H9 (cell line): ENCODE measurements around the gene TGM2. TPM values are rescaled to one million over a fixed set of nuclear protein-coding genes. Genes with fewer than 3 reads are reported as not detected.
"Not testable (repeated sequence)": the region's sequence is repeated elsewhere in the genome, so short reads cannot be mapped to it uniquely, and the experiment has no call there.

Experiments
- DNase-seq: peaks from one replicate; pipeline ENCODE4 v3.0.0-alpha.2; 2017
- H2AFZ ChIP-seq: one replicate; pipeline ENCODE4 v1.6.1; 2013; ENCODE audit warnings: mild to moderate bottlenecking, low read length, control low read depth, moderate library complexity
- H2AK5ac ChIP-seq: 2 replicates; pipeline ENCODE4 v1.6.1; 2013; ENCODE audit warnings: low read length, control low read depth, mixed read lengths; ENCODE audit not compliant: insufficient read length
- H2BK120ac ChIP-seq: one replicate; pipeline ENCODE4 v1.6.1; 2013; ENCODE audit warnings: low read depth, mild to moderate bottlenecking, low read length, control low read depth, inconsistent platforms; ENCODE audit not compliant: poor library complexity, severe bottlenecking
- H2BK12ac ChIP-seq: 2 replicates; pipeline ENCODE4 v1.6.1; 2013; ENCODE audit warnings: low read length, control low read depth, mixed read lengths, low read depth; ENCODE audit not compliant: insufficient read length
- H2BK15ac ChIP-seq: 2 replicates; pipeline ENCODE4 v1.6.1; 2013; ENCODE audit warnings: low read depth, low read length, control low read depth
- H2BK20ac ChIP-seq: one replicate; pipeline ENCODE4 v1.6.1; 2013; ENCODE audit warnings: low read depth, mild to moderate bottlenecking, low read length, control low read depth, inconsistent platforms; ENCODE audit not compliant: poor library complexity, severe bottlenecking
- H2BK5ac ChIP-seq: 2 replicates; pipeline ENCODE4 v1.6.1; 2013; ENCODE audit warnings: low read length, control low read depth, mixed read lengths; ENCODE audit not compliant: insufficient read length
- H3K14ac ChIP-seq: 2 replicates; pipeline ENCODE4 v1.6.1; 2013; ENCODE audit warnings: low read length, control low read depth; ENCODE audit not compliant: insufficient read depth
- H3K18ac ChIP-seq: 2 replicates; pipeline ENCODE4 v1.6.1; 2013; ENCODE audit warnings: low read depth, mild to moderate bottlenecking, mixed read lengths, low read length, control low read depth; ENCODE audit not compliant: insufficient read length
- H3K23ac ChIP-seq: 2 replicates; pipeline ENCODE4 v1.6.1; 2013; ENCODE audit warnings: low read length, control low read depth, mixed read lengths, low read depth; ENCODE audit not compliant: insufficient read length
- H3K23me2 ChIP-seq: 2 replicates; pipeline ENCODE4 v1.6.1; 2013; ENCODE audit warnings: low read depth, mild to moderate bottlenecking, mixed read lengths, low read length, control low read depth; ENCODE audit not compliant: insufficient read length, poor library complexity, severe bottlenecking
- H3K27ac ChIP-seq: 2 replicates; pipeline ENCODE4 v1.5.1; 2013; ENCODE audit warnings: low read length, control low read depth, mixed read lengths, low read depth; ENCODE audit not compliant: insufficient read length
- H3K27me3 ChIP-seq: 2 replicates; pipeline ENCODE4 v1.6.1; 2013; ENCODE audit warnings: low read length, control low read depth, inconsistent platforms; ENCODE audit not compliant: insufficient read depth
- H3K4ac ChIP-seq: 2 replicates; pipeline ENCODE4 v1.6.1; 2013; ENCODE audit warnings: low read depth, mild to moderate bottlenecking, control low read depth, inconsistent platforms, low read length, moderate library complexity
- H3K4me1 ChIP-seq: 2 replicates; pipeline ENCODE4 v1.6.1; 2013; ENCODE audit warnings: low read length, control low read depth, inconsistent platforms; ENCODE audit not compliant: insufficient read depth
- H3K4me2 ChIP-seq: 2 replicates; pipeline ENCODE4 v1.6.1; 2013; ENCODE audit warnings: low read length, control low read depth, mixed read lengths; ENCODE audit not compliant: insufficient read length, insufficient read depth
- H3K56ac ChIP-seq: 2 replicates; pipeline ENCODE4 v1.6.1; 2013; ENCODE audit warnings: low read depth, mild to moderate bottlenecking, mixed read lengths, low read length, control low read depth; ENCODE audit not compliant: insufficient read length
- H3K79me1 ChIP-seq: 2 replicates; pipeline ENCODE4 v1.6.1; 2013; ENCODE audit warnings: low read depth, mild to moderate bottlenecking, moderate library complexity, low read length, control low read depth, inconsistent platforms; ENCODE audit not compliant: insufficient read depth, poor library complexity, severe bottlenecking
- H3K79me2 ChIP-seq: 2 replicates; pipeline ENCODE4 v1.6.1; 2013; ENCODE audit warnings: low read length, control low read depth, inconsistent platforms; ENCODE audit not compliant: insufficient read depth
- H3K9ac ChIP-seq: 2 replicates; pipeline ENCODE4 v1.6.1; 2013; ENCODE audit warnings: low read length, control low read depth, mixed read lengths; ENCODE audit not compliant: insufficient read length; ENCODE audit errors: extremely low read depth
- H3K9me3 ChIP-seq: one replicate; pipeline ENCODE4 v1.6.1; 2013; ENCODE audit warnings: low read depth, low read length, inconsistent platforms; ENCODE audit not compliant: control insufficient read depth
- H3T11ph ChIP-seq: one replicate; pipeline ENCODE4 v1.6.1; 2013; ENCODE audit warnings: mild to moderate bottlenecking, low read length, control low read depth, inconsistent platforms
- H4K20me1 ChIP-seq: one replicate; pipeline ENCODE4 v1.6.1; 2013; ENCODE audit not compliant: control insufficient read depth, insufficient read length, insufficient read depth
- H4K5ac ChIP-seq: 2 replicates; pipeline ENCODE4 v1.6.1; 2013; ENCODE audit warnings: low read depth, mild to moderate bottlenecking, mixed read lengths, low read length, control low read depth; ENCODE audit not compliant: insufficient read length
- H4K8ac ChIP-seq: replicated peaks from 2 replicates; pipeline ENCODE4 v1.6.1; 2013; ENCODE audit warnings: low read length, control low read depth, mixed read lengths, low read depth; ENCODE audit not compliant: insufficient read length
- H4K91ac ChIP-seq: 2 replicates; pipeline ENCODE4 v1.6.1; 2013; ENCODE audit warnings: low read depth, mild to moderate bottlenecking, moderate library complexity, mixed read lengths, low read length, control low read depth; ENCODE audit not compliant: insufficient read length
- H3K27ac Mint-ChIP-seq, 3 experiments: 2 replicates in 2 of 3; 3 replicates in 1 of 3; pipeline ENCODE4 v1.8.0; 2020 to 2021; ENCODE audit warnings: mixed read lengths in 3 of 3, mild to moderate bottlenecking in 1 of 3, moderate library complexity in 1 of 3
- H3K27me3 Mint-ChIP-seq: 2 replicates; pipeline ENCODE4 v1.8.0; 2021; ENCODE audit warnings: low read depth, mild to moderate bottlenecking, moderate library complexity, mixed read lengths
- H3K36me3 Mint-ChIP-seq, 3 experiments: 2 replicates in 2 of 3; 3 replicates in 1 of 3; pipeline ENCODE4 v1.8.0; 2020 to 2021; ENCODE audit warnings: low read depth in 3 of 3, mixed read lengths in 3 of 3; ENCODE audit not compliant: insufficient read depth in 1 of 3
- H3K4me1 Mint-ChIP-seq, 2 experiments: 2 replicates each; pipeline ENCODE4 v1.8.0; 2020; ENCODE audit warnings: mixed read lengths in 2 of 2
- H3K4me3 Mint-ChIP-seq, 2 experiments: 2 replicates in 1 of 2; 3 replicates in 1 of 2; pipeline ENCODE4 v1.8.0; 2020 to 2021; ENCODE audit warnings: mild to moderate bottlenecking in 2 of 2, mixed read lengths in 2 of 2, moderate library complexity in 1 of 2
- H3K9me3 Mint-ChIP-seq, 2 experiments: 2 replicates in 1 of 2; 3 replicates in 1 of 2; pipeline ENCODE4 v1.8.0; 2020; ENCODE audit warnings: mild to moderate bottlenecking in 2 of 2, mixed read lengths in 2 of 2, moderate library complexity in 1 of 2
- CTCF ChIP-seq: fragments of 200-600 bp; sonication (generic); conservative IDR thresholded peaks from 3 replicates; pipeline ENCODE4 v1.8.0; 2021; ENCODE audit warnings: antibody characterized with exemption, mild to moderate bottlenecking
- WGBS: extraction: QIAGEN DNeasy Blood & Tissue Kit; methylation state at CpG from one replicate; pipeline ENCODE4 v1.1.7; 2013; ENCODE audit warnings: missing lambda C conversion rate, low lambda C conversion rate, mixed read lengths; ENCODE audit not compliant: insufficient read length; ENCODE audit errors: extremely low coverage; 5-methylcytosine and 5-hydroxymethylcytosine counted together
- total RNA-seq: library from RNA; stranded (reverse); gene quantifications from 2 replicates; pipeline ENCODE4 v1.2.1, GENCODE V29; 2021

Gene TGM2
- total RNA-seq, 1 experiment from 2014 or later: 1.1 TPM

- no peak overlapping the region for H4K5ac ChIP-seq
- H2BK12ac ChIP-seq: no peak overlapping the region
- H3K23ac ChIP-seq: no peak overlapping the region
- WGBS: no CpG with 5 or more reads among the region's 1 CpG
- no peak overlapping the region for H2AK5ac ChIP-seq
- no peaks in the 10 kb centered on the region for H3K4me1 ChIP-seq
- H3K4me1 Mint-ChIP-seq: no peaks in the 10 kb centered on the region
- H3K4me3 Mint-ChIP-seq: no peak overlapping the region
- H3K14ac ChIP-seq: no peak overlapping the region
- peaks cover 4 to 6% of the 10 kb centered on the region in 2 experiments; a peak in 3 of 5 replicates for H3K9me3 Mint-ChIP-seq
- no peaks in the 10 kb centered on the region for H3K23me2 ChIP-seq
- H3K9me3 ChIP-seq: no peaks in the 10 kb centered on the region
- no peak overlapping the region for H3T11ph ChIP-seq
- no peaks in the 10 kb centered on the region for H4K20me1 ChIP-seq
- H4K8ac ChIP-seq: no peak overlapping the region
- H3K27ac Mint-ChIP-seq: no peak overlapping the region
- no peak overlapping the region for H3K27ac ChIP-seq
- H3K79me1 ChIP-seq: no peaks in the 10 kb centered on the region
- no peak overlapping the region for H3K4ac ChIP-seq
- H3K27me3 ChIP-seq: no peaks in the 10 kb centered on the region
- no peak overlapping the region for H2BK120ac ChIP-seq
- H3K36me3 Mint-ChIP-seq: peaks cover 0 to 7% (median 5%) of the 10 kb centered on the region in 3 experiments; a peak in 3 of 7 replicates
- H3K4me2 ChIP-seq: no peak overlapping the region
- H4K91ac ChIP-seq: no peak overlapping the region
- no peak overlapping the region for H2BK20ac ChIP-seq
- no peak overlapping the region for H2AFZ ChIP-seq
- no peak overlapping the region for H3K56ac ChIP-seq
- H2BK5ac ChIP-seq: no peak overlapping the region
- no peak overlapping the region for H3K18ac ChIP-seq
- no peaks in the 10 kb centered on the region for H3K79me2 ChIP-seq
- H3K27me3 Mint-ChIP-seq: no peaks in the 10 kb centered on the region; the same call in 1 of the 2 replicates
- DNase-seq: no peak
- H3K9ac ChIP-seq: no peak overlapping the region
- no peak overlapping the region for H2BK15ac ChIP-seq
- no peak for TF ChIP-seq CTCF
These were observed 60.8 kb downstream of the TGM2 start for GRCh38 chr20:38104285-38104684.

GRCh38 chr20:38102206-38102605, 62.9 kb downstream of the TGM2 start:
- not testable (repeated sequence) for H3K36me3 Mint-ChIP-seq, H3K56ac ChIP-seq, H3K27ac ChIP-seq, H3K9ac ChIP-seq, H3K23me2 ChIP-seq, H3K4me2 ChIP-seq, H2BK5ac ChIP-seq, H3K4me3 Mint-ChIP-seq, H2AK5ac ChIP-seq, H4K91ac ChIP-seq, H2BK12ac ChIP-seq, DNase-seq, H3K4me1 Mint-ChIP-seq, H3K23ac ChIP-seq, H3K9me3 ChIP-seq, H3K4ac ChIP-seq, H2BK120ac ChIP-seq, H3K9me3 Mint-ChIP-seq, H4K5ac ChIP-seq, H2AFZ ChIP-seq, H3T11ph ChIP-seq, H3K4me1 ChIP-seq, H2BK15ac ChIP-seq, H3K27ac Mint-ChIP-seq, H3K79me2 ChIP-seq, H3K14ac ChIP-seq, H3K27me3 ChIP-seq, H3K18ac ChIP-seq, H3K27me3 Mint-ChIP-seq, H3K79me1 ChIP-seq, H4K8ac ChIP-seq, H4K20me1 ChIP-seq, H2BK20ac ChIP-seq
- no CpG with 5 or more reads among the region's 5 CpGs for WGBS
